Suprapubic skin (tissue), 3 donors: ENCODE results near the gene DCTN3.

ENCODE experiments used
- CTCF ChIP-seq, 2 donors: fragments of 200-600 bp in 1 of 2; fragments of 450-650 bp in 1 of 2; sonication (generic) in 1 of 2; IDR thresholded peaks; one replicate each; pipeline ENCODE4 v1.5.1; 2016 to 2019; ENCODE audit warnings: antibody characterized with exemption in 2 of 2, mild to moderate bottlenecking in 1 of 2, moderate library complexity in 1 of 2
- EP300 ChIP-seq: sonication (generic); formaldehyde crosslinking; IDR thresholded peaks from one replicate; pipeline ENCODE4 v1.6.1; 2017; ENCODE audit warnings: antibody characterized with exemption
- POLR2A ChIP-seq, 2 donors: fragments of 450-650 bp; IDR thresholded peaks; one replicate each; pipeline ENCODE4 v1.6.1; 2017; ENCODE audit warnings: antibody characterized with exemption in 2 of 2, mild to moderate bottlenecking in 2 of 2, moderate library complexity in 2 of 2

DNA sequence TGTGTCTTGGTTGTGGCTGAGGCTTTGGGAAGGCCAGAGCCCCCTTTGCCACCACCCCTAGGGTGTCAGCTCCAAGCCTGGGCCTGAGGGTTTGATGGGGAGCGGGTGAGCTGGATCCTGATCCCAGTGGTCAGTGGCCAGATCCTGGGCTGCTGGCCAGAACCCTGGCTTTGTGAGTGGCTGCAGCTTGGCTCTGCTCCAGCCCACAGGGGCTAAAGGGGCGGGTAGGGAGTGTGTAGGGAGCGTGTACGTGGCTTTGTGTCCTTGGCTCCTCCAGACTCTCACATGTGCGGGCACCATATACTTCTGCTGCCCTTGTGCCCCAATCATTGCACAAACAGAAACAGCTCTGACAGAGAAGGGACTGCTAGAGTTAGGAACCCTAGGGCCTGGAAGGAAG is 30.5 kb upstream of the DCTN3 start:
- TF ChIP-seq CTCF (IDR thresholded peaks at IDR 0.05) (no peak), EP300 (no peak), POLR2A (IDR thresholded peaks at IDR 0.05) (no peak)
